Thoracic aorta (tissue), 2 donors: ENCODE data around the gene PAQR7. TPM values are rescaled to one million over a fixed set of nuclear protein-coding genes. Genes with fewer than 3 reads are reported as not detected.

Source experiments
- ATAC-seq: fragments of 150-250 bp; one replicate; pipeline ENCODE4 v1.8.0; 2017; ENCODE audit warnings: low read depth; ENCODE audit not compliant: insufficient number of reproducible peaks, low FRiP score
- DNase-seq: peaks from one replicate; pipeline ENCODE4 v3.0.0-alpha.2; 2020; ENCODE audit warnings: low spot score
- H3K27ac ChIP-seq, 2 donors: fragments of 200-600 bp; sonication (generic); 1 replicate in 1 of 2; 2 replicates in 1 of 2; pipeline ENCODE4 v1.5.1; 2016; ENCODE audit warnings: mild to moderate bottlenecking in 2 of 2, moderate library complexity in 2 of 2
- H3K27me3 ChIP-seq: fragments of 200-600 bp; sonication (generic); replicated peaks from 2 replicates; pipeline ENCODE4 v1.6.0; 2016; ENCODE audit warnings: mild to moderate bottlenecking; ENCODE audit not compliant: insufficient read depth
- H3K36me3 ChIP-seq: fragments of 200-600 bp; sonication (generic); one replicate; pipeline ENCODE4 v1.5.1; 2016
- H3K4me1 ChIP-seq, 2 donors: fragments of 200-600 bp; sonication (generic); 1 replicate in 1 of 2; 2 replicates in 1 of 2; pipeline versions ENCODE4 v1.5.1 to v1.6.0; 2016; ENCODE audit warnings: low read depth in 2 of 2, mild to moderate bottlenecking in 1 of 2; ENCODE audit not compliant: control insufficient read depth in 1 of 2
- H3K4me3 ChIP-seq: fragments of 200-600 bp; sonication (generic); 2 replicates; pipeline ENCODE4 v1.5.1; 2016; ENCODE audit warnings: mild to moderate bottlenecking
- H3K9me3 ChIP-seq: fragments of 200-600 bp; sonication (generic); 2 replicates; pipeline ENCODE4 v1.5.1; 2016
- total RNA-seq, 2 donors: library from RNA; depleted of rRNA; stranded (reverse); fragments of >200 nt; gene quantifications; one replicate each; pipeline versions ENCODE4 v1.1.0 to v1.2.3, GENCODE V29; 2016
- TF ChIP-seq, protein P1 (sequence below): fragments of 200-600 bp; sonication (generic); IDR thresholded peaks from one replicate; pipeline ENCODE4 v1.5.1; 2019; ENCODE audit warnings: antibody characterized with exemption

The PAQR7 gene
- total RNA-seq, 2 donors from 2014 or later: 7.0 to 7.1 TPM

DNA sequence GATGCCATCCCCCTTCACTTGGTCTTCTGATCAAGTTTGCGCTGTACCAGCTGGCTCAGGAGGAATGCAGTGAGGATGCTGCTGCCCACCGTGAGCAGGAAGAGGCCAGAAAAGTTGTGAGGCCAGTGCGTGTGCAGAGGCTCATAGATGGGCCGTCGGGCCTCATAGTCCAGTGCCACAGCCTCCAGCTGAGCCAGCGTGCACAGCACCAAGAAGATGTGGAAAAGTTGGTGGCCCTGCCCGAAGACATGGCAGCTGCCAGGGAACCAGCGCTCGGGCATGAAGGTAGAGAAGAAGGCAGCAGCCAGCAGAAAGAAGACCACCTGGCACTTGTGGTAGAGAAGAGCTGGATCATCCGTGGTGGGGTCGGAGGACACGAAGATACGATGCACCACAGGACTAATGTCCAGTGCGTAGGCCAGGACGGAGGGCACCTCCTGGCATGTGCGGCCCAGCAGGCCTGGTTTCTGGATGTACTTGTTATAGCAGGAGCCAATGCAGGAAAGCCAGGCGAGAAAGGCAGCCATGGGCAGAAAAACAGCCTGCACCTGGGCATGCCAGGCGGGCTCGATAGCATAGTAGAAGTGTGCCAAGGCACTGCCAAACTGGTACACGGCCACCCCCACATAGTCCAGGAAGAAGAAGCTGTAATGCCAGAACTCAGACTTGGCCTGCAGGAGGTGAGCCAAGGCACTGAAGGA, 12.6 kb downstream of the PAQR7 start:
- ATAC-seq (no peak), DNase-seq (no peak)
- H3K4me1 ChIP-seq: peaks cover 4 to 13% of the 10 kb centered on the region in 2 donors
- no peak overlapping the region for H3K4me3 ChIP-seq
- no peaks in the 10 kb centered on the region for H3K27me3 ChIP-seq
- H3K36me3 ChIP-seq: peaks cover 4% of the 10 kb centered on the region
- TF ChIP-seq, protein P1, sequence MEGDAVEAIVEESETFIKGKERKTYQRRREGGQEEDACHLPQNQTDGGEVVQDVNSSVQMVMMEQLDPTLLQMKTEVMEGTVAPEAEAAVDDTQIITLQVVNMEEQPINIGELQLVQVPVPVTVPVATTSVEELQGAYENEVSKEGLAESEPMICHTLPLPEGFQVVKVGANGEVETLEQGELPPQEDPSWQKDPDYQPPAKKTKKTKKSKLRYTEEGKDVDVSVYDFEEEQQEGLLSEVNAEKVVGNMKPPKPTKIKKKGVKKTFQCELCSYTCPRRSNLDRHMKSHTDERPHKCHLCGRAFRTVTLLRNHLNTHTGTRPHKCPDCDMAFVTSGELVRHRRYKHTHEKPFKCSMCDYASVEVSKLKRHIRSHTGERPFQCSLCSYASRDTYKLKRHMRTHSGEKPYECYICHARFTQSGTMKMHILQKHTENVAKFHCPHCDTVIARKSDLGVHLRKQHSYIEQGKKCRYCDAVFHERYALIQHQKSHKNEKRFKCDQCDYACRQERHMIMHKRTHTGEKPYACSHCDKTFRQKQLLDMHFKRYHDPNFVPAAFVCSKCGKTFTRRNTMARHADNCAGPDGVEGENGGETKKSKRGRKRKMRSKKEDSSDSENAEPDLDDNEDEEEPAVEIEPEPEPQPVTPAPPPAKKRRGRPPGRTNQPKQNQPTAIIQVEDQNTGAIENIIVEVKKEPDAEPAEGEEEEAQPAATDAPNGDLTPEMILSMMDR: no peak
- H3K9me3 ChIP-seq: no peaks in the 10 kb centered on the region
- H3K27ac ChIP-seq: no peak overlapping the region

GRCh38 chr1:25861316-25862286, 13.9 kb downstream of the PAQR7 start:
- ATAC-seq: no peak
- Histone ChIP-seq H3K9me3 (no peaks in the 10 kb centered on the region), H3K36me3 (peaks cover 4% of the 10 kb centered on the region), H3K27ac (no peak overlapping the region), H3K4me3 (no peak overlapping the region), H3K27me3 (no peaks in the 10 kb centered on the region), H3K4me1 (peaks cover 4 to 13% of the 10 kb centered on the region in 2 donors)
- TF ChIP-seq, protein P1: no peak
- no peak for DNase-seq

DNA sequence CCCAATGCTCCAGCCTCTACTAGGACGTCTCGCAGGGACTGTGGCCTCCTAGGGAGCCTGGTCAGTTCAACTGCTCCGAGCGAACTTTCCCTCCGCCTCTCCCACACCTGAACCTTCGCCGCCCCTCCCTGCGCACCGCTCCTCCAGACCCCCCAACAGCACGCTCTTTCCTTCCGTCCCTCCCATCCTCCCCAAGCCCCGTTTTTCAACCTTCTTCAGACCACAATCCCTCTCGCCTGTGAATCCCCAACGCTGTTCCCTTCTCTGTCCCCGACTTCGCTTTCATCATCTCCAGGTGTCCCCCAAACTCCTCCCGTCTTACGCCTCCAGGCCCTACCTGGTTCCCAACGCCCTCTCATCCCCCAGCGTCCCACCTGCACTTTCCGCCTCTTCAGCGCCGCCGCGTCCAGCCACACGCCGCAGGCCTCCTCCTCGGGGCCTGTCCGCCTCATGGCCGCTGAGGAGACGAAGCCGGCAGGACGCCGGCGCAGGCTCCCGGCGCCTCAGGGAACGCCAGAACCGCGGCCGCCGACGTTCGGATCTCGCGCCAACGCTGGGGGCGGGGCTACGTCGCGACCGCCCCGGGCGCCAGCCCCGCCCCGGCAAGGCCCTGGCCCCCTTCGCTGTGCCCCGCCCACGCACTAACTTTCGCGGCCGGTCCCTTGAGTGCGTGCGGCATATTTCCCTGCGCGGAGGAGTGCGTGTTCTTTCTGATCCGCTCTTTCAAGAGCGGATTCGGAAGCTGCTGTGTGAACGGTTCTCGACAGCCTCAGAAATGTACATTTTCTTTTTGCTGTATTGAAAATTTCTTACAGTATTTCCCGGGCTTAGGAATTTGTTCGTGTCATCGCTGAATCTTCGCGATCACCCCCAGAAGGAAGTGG, 16.4 kb downstream of the PAQR7 start, which contains the start of gene AUNIP:
Gene AUNIP, minus strand, starts transcription at position 552 of the 884 bp plus-strand sequence. Its CDS starts 100 bp downstream, at position 452.
- TF ChIP-seq, protein P1: no peak
- ATAC-seq (peak; percentile 43), DNase-seq (peak; percentile 65)
- peaks cover 4% of the 10 kb centered on the region for H3K36me3 ChIP-seq
- peak within 1 kb of the TSS; percentile 37 to 72 for H3K27ac ChIP-seq
- H3K4me1 ChIP-seq: peaks cover 4 to 13% of the 10 kb centered on the region in 2 donors
- no peaks in the 10 kb centered on the region for H3K9me3 ChIP-seq
- H3K4me3 ChIP-seq: peak within 1 kb of the TSS; percentile 75
- H3K27me3 ChIP-seq: no peaks in the 10 kb centered on the region

DNA sequence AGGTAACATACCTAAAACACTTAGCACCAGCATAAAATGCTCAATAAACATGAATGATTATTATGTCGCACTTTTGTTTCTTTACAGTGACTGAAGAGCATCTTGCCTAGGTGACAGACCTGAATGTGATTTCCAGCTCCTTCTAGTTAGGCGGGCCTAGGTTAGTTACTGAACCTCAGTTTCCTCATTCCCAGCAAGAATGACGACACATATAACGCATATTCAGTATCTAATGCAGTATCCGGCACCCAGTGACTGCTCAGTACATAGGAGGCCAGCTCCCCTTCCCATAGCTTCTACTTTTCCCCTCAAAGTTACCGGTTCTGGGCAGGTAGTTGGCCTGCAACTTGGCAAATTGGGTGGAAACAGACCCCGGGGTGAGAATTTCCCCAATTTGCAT, 17.0 kb downstream of the PAQR7 start:
- Histone ChIP-seq H3K4me3 (peak overlapping the region; percentile 75), H3K27me3 (no peaks in the 10 kb centered on the region), H3K36me3 (peaks cover 4% of the 10 kb centered on the region), H3K27ac (no peak overlapping the region), H3K4me1 (peaks cover 4 to 13% of the 10 kb centered on the region in 2 donors), H3K9me3 (no peaks in the 10 kb centered on the region)
- ATAC-seq (no peak), DNase-seq (no peak)
- TF ChIP-seq, protein P1: no peak
